ENCODE measurements around the gene ITGBL1. TPM values are rescaled to one million over a fixed set of nuclear protein-coding genes. Genes with fewer than 3 reads are reported as not detected.

The ITGBL1 gene
- total RNA-seq, 1 donor, result 398 TPM

DNA sequence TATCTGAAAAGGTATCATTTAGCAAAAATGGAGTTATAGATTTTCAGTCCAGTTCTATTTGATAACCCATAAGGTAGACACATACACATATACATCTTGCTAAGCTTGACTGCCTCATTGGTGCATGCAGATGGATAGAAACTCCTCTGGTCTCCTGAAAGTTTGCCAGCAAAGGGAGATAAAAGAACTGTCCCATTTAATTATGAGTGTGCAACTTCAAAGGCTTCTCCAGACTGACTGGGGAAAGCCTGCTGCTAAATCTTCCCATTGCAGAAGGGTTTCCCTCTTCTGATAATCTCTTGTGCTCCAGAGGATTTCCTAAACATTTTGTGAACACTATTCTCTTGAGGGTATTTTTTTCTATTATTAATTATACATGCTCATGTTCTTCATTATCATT lies 131.9 kb downstream of the ITGBL1 start:
- Histone ChIP-seq H3K4me1 (ENCODE audit: insufficient read depth, low read length) (peaks cover 21% of the 10 kb centered on the region), H3K4me2 (ENCODE audit: insufficient read depth, low read length) (no peak overlapping the region), H3K9me3 (ENCODE audit: low read depth, low read length) (no peaks in the 10 kb centered on the region), H3K27me3 (ENCODE audit: insufficient read depth, low read length) (no peaks in the 10 kb centered on the region), H2AFZ (ENCODE audit: low read length) (no peak overlapping the region), H3K79me2 (ENCODE audit: insufficient read depth, low read length) (peaks cover 22% of the 10 kb centered on the region), H4K20me1 (ENCODE audit: insufficient read depth, low read length) (peaks cover 5% of the 10 kb centered on the region), H3K36me3 (ENCODE audit: insufficient read depth, low read length) (peaks cover 28% of the 10 kb centered on the region), H3K27ac (ENCODE audit: low read depth, low read length) (no peak overlapping the region), H3K4me3 (ENCODE audit: insufficient read depth, low read length) (no peak overlapping the region)
- TF ChIP-seq, protein P1, sequence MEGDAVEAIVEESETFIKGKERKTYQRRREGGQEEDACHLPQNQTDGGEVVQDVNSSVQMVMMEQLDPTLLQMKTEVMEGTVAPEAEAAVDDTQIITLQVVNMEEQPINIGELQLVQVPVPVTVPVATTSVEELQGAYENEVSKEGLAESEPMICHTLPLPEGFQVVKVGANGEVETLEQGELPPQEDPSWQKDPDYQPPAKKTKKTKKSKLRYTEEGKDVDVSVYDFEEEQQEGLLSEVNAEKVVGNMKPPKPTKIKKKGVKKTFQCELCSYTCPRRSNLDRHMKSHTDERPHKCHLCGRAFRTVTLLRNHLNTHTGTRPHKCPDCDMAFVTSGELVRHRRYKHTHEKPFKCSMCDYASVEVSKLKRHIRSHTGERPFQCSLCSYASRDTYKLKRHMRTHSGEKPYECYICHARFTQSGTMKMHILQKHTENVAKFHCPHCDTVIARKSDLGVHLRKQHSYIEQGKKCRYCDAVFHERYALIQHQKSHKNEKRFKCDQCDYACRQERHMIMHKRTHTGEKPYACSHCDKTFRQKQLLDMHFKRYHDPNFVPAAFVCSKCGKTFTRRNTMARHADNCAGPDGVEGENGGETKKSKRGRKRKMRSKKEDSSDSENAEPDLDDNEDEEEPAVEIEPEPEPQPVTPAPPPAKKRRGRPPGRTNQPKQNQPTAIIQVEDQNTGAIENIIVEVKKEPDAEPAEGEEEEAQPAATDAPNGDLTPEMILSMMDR (IDR thresholded peaks at IDR 0.05; ENCODE audit: extremely low read depth, low read depth, low read length), result no peak
- DNase-seq (ENCODE audit: insufficient read length, low spot score, missing footprints), result no peak

DNA sequence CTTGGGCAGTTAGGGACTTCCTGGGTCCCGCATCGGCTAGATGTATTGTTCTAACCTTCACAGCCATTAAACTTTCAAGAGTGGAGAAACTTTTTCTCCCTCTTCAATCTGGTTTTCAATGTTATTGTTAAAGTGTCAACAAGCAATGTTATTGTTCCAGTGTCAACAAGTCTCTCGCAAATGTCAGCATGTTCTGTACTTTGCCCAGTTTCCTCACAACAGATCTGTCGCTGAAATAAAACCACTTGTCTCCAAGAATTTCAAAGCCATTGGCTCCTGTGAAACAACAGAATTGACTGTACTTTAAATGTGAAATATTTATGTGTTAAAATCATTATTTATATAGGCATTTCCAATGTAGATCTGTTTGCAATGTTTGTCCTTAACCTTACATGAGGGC lies 138.0 kb downstream of the ITGBL1 start:
- Histone ChIP-seq H2AFZ (ENCODE audit: low read length) (no peak overlapping the region), H3K9me3 (ENCODE audit: low read depth, low read length) (no peaks in the 10 kb centered on the region), H3K4me1 (ENCODE audit: insufficient read depth, low read length) (no peaks in the 10 kb centered on the region), H3K36me3 (ENCODE audit: insufficient read depth, low read length) (peaks cover 28% of the 10 kb centered on the region), H3K27ac (ENCODE audit: low read depth, low read length) (no peak overlapping the region), H3K27me3 (ENCODE audit: insufficient read depth, low read length) (no peaks in the 10 kb centered on the region), H3K79me2 (ENCODE audit: insufficient read depth, low read length) (peaks cover 20% of the 10 kb centered on the region), H3K4me3 (ENCODE audit: insufficient read depth, low read length) (no peak overlapping the region), H4K20me1 (ENCODE audit: insufficient read depth, low read length) (no peaks in the 10 kb centered on the region), H3K4me2 (ENCODE audit: insufficient read depth, low read length) (no peak overlapping the region)
- TF ChIP-seq, protein P1 (IDR thresholded peaks at IDR 0.05; ENCODE audit: extremely low read depth, low read depth, low read length), result no peak
- DNase-seq (ENCODE audit: insufficient read length, low spot score, missing footprints), result no peak

DNA sequence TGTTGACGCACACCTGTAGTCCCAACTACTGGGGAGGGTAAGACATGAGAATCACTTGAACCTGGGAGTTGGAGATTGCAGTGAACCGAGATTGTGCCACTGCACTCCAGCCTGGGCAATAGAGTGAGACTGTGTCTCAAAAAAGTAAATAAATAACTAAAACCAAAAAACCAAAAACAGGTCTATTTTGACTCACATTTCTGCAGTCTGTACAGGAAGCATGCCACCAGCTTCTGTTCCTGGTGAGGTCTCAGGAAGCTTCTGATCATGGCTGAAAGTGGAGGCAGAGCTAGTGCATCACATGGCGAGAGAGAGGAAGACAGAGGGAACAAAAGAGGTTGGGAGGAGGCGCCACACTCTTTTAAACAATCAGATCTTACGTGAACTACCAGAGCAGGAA lies 142.5 kb downstream of the ITGBL1 start:
- Histone ChIP-seq H3K79me2 (ENCODE audit: insufficient read depth, low read length) (peaks cover 22% of the 10 kb centered on the region), H3K27ac (ENCODE audit: low read depth, low read length) (no peak overlapping the region), H2AFZ (ENCODE audit: low read length) (no peak overlapping the region), H3K4me1 (ENCODE audit: insufficient read depth, low read length) (no peaks in the 10 kb centered on the region), H3K36me3 (ENCODE audit: insufficient read depth, low read length) (peaks cover 26% of the 10 kb centered on the region), H3K9me3 (ENCODE audit: low read depth, low read length) (no peaks in the 10 kb centered on the region), H3K27me3 (ENCODE audit: insufficient read depth, low read length) (no peaks in the 10 kb centered on the region), H3K4me2 (ENCODE audit: insufficient read depth, low read length) (no peak overlapping the region), H4K20me1 (ENCODE audit: insufficient read depth, low read length) (no peaks in the 10 kb centered on the region), H3K4me3 (ENCODE audit: insufficient read depth, low read length) (no peak overlapping the region)
- no peak for DNase-seq (ENCODE audit: insufficient read length, low spot score, missing footprints)
- TF ChIP-seq, protein P1 (IDR thresholded peaks at IDR 0.05; ENCODE audit: extremely low read depth, low read depth, low read length), result no peak

DNA sequence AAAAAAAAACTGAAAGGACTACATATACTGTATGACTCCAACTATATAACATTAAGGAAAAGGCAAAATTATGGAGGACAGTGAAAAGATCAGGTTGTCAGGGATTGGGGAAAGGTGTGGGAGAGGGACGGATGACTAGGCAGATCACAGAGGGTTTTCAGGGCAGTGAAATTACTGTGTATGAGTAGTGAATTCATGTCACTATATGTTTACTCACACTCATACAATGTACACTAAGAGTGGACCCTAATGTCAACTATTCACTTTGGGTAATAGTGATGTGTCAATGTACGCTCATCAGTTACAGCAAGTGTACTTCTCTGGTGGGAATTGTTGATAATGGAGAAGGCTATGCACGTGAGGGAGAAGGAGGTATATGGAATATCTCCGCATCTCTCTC lies 144.3 kb downstream of the ITGBL1 start:
- Histone ChIP-seq H3K27me3 (ENCODE audit: insufficient read depth, low read length) (no peaks in the 10 kb centered on the region), H3K79me2 (ENCODE audit: insufficient read depth, low read length) (peaks cover 18% of the 10 kb centered on the region), H3K9me3 (ENCODE audit: low read depth, low read length) (no peaks in the 10 kb centered on the region), H3K27ac (ENCODE audit: low read depth, low read length) (no peak overlapping the region), H3K4me3 (ENCODE audit: insufficient read depth, low read length) (no peak overlapping the region), H3K4me1 (ENCODE audit: insufficient read depth, low read length) (no peaks in the 10 kb centered on the region), H2AFZ (ENCODE audit: low read length) (no peak overlapping the region), H4K20me1 (ENCODE audit: insufficient read depth, low read length) (peaks cover under 1% of the 10 kb centered on the region), H3K4me2 (ENCODE audit: insufficient read depth, low read length) (no peak overlapping the region), H3K36me3 (ENCODE audit: insufficient read depth, low read length) (peaks cover 18% of the 10 kb centered on the region)
- TF ChIP-seq, protein P1 (IDR thresholded peaks at IDR 0.05; ENCODE audit: extremely low read depth, low read depth, low read length), result no peak
- no peak for DNase-seq (ENCODE audit: insufficient read length, low spot score, missing footprints)

All from osteoblast (primary cell).